ENCODE measurements around the gene OR2T34.
"Not testable (repeated sequence)": the region's sequence is repeated elsewhere in the genome, so short reads cannot be mapped to it uniquely, and the experiment has no call there.

The OR2T34 gene

GRCh38 chr1:248574657-248575056 is at the start of gene OR2T34:
TSS of gene OR2T34 (minus strand) at chr1:248574757. CDS start at chr1:248574757, 0 bp downstream.
- not testable (repeated sequence) for DNase-seq (ENCODE audit: low spot score)

GRCh38 chr1:248622570-248623001 is 48.0 kb upstream of the OR2T34 start:
- Histone ChIP-seq H3K27me3 (ENCODE audit: insufficient read depth, poor library complexity, severe bottlenecking) (no peaks in the 10 kb centered on the region), H3K4me3 (ENCODE audit: severe bottlenecking) (no peak overlapping the region), H3K4me1 (ENCODE audit: insufficient read depth, poor library complexity, severe bottlenecking) (no peaks in the 10 kb centered on the region), H3K27ac (ENCODE audit: poor library complexity, severe bottlenecking) (no peak overlapping the region), H3K9me3 (ENCODE audit: severe bottlenecking) (no peaks in the 10 kb centered on the region), H3K36me3 (ENCODE audit: low read depth) (no peaks in the 10 kb centered on the region)
- no peak for ATAC-seq (ENCODE audit: low read depth)
- no peak for DNase-seq (ENCODE audit: low spot score)
- TF ChIP-seq, protein P1, sequence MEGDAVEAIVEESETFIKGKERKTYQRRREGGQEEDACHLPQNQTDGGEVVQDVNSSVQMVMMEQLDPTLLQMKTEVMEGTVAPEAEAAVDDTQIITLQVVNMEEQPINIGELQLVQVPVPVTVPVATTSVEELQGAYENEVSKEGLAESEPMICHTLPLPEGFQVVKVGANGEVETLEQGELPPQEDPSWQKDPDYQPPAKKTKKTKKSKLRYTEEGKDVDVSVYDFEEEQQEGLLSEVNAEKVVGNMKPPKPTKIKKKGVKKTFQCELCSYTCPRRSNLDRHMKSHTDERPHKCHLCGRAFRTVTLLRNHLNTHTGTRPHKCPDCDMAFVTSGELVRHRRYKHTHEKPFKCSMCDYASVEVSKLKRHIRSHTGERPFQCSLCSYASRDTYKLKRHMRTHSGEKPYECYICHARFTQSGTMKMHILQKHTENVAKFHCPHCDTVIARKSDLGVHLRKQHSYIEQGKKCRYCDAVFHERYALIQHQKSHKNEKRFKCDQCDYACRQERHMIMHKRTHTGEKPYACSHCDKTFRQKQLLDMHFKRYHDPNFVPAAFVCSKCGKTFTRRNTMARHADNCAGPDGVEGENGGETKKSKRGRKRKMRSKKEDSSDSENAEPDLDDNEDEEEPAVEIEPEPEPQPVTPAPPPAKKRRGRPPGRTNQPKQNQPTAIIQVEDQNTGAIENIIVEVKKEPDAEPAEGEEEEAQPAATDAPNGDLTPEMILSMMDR (IDR thresholded peaks at IDR 0.05; ENCODE audit: poor library complexity, severe bottlenecking), result peak; percentile 42

More at GRCh38 chr1:248574657-248575056, at the start of gene OR2T34:
- H3K36me3 ChIP-seq (ENCODE audit: low read depth); H3K27me3 ChIP-seq (ENCODE audit: insufficient read depth, poor library complexity, severe bottlenecking); ATAC-seq (ENCODE audit: low read depth); H3K9me3 ChIP-seq (ENCODE audit: severe bottlenecking); H3K4me3 ChIP-seq (ENCODE audit: severe bottlenecking); H3K4me1 ChIP-seq (ENCODE audit: insufficient read depth, poor library complexity, severe bottlenecking); H3K27ac ChIP-seq (ENCODE audit: poor library complexity, severe bottlenecking): not testable (repeated sequence)

- Histone ChIP-seq H3K9me3 (ENCODE audit: severe bottlenecking) (no peaks in the 10 kb centered on the region), H3K27me3 (ENCODE audit: insufficient read depth, poor library complexity, severe bottlenecking) (no peaks in the 10 kb centered on the region), H3K4me1 (ENCODE audit: insufficient read depth, poor library complexity, severe bottlenecking) (no peaks in the 10 kb centered on the region), H3K36me3 (ENCODE audit: low read depth) (no peaks in the 10 kb centered on the region), H3K4me3 (ENCODE audit: severe bottlenecking) (no peak overlapping the region), H3K27ac (ENCODE audit: poor library complexity, severe bottlenecking) (no peak overlapping the region)
- ATAC-seq (ENCODE audit: low read depth) (no peak), DNase-seq (ENCODE audit: low spot score) (no peak)
- TF ChIP-seq, protein P1 (IDR thresholded peaks at IDR 0.05; ENCODE audit: poor library complexity, severe bottlenecking), result no peak
Measured at GRCh38 chr1:248621770-248622169, 47.2 kb upstream of the OR2T34 start.

GRCh38 chr1:248618878-248619277 is 44.3 kb upstream of the OR2T34 start:
- no peak for DNase-seq (ENCODE audit: low spot score)
- Histone ChIP-seq H3K27me3 (ENCODE audit: insufficient read depth, poor library complexity, severe bottlenecking) (no peaks in the 10 kb centered on the region), H3K9me3 (ENCODE audit: severe bottlenecking) (no peaks in the 10 kb centered on the region), H3K4me3 (ENCODE audit: severe bottlenecking) (no peak overlapping the region), H3K36me3 (ENCODE audit: low read depth) (no peaks in the 10 kb centered on the region), H3K27ac (ENCODE audit: poor library complexity, severe bottlenecking) (no peak overlapping the region), H3K4me1 (ENCODE audit: insufficient read depth, poor library complexity, severe bottlenecking) (no peaks in the 10 kb centered on the region)
- TF ChIP-seq, protein P1 (IDR thresholded peaks at IDR 0.05; ENCODE audit: poor library complexity, severe bottlenecking), result peak; percentile 40
- ATAC-seq (ENCODE audit: low read depth), result no peak

GRCh38 chr1:248618119-248618518 is 43.6 kb upstream of the OR2T34 start:
- ATAC-seq (ENCODE audit: low read depth) (no peak), DNase-seq (ENCODE audit: low spot score) (no peak)
- Histone ChIP-seq H3K27ac (ENCODE audit: poor library complexity, severe bottlenecking) (no peak overlapping the region), H3K27me3 (ENCODE audit: insufficient read depth, poor library complexity, severe bottlenecking) (no peaks in the 10 kb centered on the region), H3K9me3 (ENCODE audit: severe bottlenecking) (no peaks in the 10 kb centered on the region), H3K36me3 (ENCODE audit: low read depth) (no peaks in the 10 kb centered on the region), H3K4me1 (ENCODE audit: insufficient read depth, poor library complexity, severe bottlenecking) (no peaks in the 10 kb centered on the region), H3K4me3 (ENCODE audit: severe bottlenecking) (no peak overlapping the region)
- TF ChIP-seq, protein P1 (IDR thresholded peaks at IDR 0.05; ENCODE audit: poor library complexity, severe bottlenecking), result no peak
